GM21825 (cell line): ENCODE measurements around the gene RAB38.
A peak's percentile ranks its signal among the peaks of the same experiment; 100 is the strongest.

ENCODE experiments used
- ATAC-seq: cut with Tn5 transposase; IDR thresholded peaks from one replicate; pipeline ENCODE4 v1.9.1; 2021; ENCODE audit warnings: mild to moderate bottlenecking, moderate library complexity; ENCODE audit not compliant: unreplicated experiment

The RAB38 gene

DNA sequence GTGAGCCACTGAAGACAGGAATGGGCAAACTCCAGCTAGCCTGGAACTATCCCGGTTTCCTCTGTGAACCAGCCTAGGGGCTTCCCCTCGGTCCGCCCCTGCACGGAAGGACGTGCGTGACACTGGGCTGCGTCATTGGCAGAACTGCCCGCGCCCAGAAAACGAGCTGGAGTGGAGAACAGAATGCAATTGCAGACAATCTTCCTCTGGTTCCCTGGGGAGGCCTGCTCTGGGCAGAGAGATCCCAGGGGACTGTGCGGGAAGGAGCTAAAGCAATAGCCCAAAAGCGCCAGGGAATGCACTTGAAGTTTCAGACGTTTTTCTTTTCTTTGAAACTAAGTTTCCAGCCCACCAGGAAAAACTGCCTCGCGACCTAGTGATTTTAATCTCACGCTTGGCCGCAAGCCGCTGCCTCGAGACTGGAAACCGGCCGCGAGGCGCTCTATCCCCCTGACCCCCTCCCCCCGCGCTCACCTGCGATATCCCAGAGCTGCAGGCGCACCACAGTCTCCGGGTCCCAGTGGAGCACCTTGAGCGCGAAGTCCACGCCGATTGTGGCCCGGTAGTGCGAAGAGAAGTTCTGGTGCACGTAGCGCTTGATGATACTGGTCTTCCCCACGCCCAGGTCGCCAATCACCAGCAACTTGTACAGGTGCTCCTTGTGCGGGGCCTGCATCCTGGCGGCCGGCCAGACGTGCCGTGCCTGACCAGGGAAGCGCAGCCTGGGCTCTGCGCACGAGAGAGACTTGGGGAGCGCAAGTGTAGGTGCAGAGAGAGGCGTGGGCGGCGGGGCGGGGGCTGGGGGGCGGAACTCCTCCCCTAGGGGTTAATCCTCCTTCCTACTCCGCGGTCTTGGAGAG is at the start of gene RAB38:
Gene RAB38, minus strand, starts transcription at position 735 of the 860 bp plus-strand sequence. Its CDS starts 59 bp downstream, at position 676.
- peak; percentile 55 for ATAC-seq

DNA sequence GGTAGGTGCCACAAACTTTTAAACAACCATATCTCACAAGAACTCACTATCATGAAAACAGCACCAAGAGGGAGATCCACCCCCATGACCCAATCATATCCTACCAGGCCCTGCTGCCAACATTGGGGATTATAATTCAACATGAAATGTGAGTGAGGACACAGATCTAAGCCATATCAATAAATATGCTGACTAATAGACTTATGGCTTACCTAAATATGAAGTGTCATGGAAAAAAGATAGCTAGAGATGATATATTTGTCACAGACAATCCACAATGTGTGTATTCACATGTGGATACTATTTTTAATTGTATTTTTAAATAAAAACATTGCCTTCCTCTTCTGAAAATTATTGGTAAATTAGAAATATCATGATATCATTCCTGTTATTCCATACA is 38.2 kb upstream of the RAB38 start:
- ATAC-seq, result no peak

GRCh38 chr11:88212300-88212699 is 37.1 kb upstream of the RAB38 start:
- ATAC-seq, result no peak

GRCh38 chr11:88208745-88209144 is 33.5 kb upstream of the RAB38 start:
- no peak for ATAC-seq

DNA sequence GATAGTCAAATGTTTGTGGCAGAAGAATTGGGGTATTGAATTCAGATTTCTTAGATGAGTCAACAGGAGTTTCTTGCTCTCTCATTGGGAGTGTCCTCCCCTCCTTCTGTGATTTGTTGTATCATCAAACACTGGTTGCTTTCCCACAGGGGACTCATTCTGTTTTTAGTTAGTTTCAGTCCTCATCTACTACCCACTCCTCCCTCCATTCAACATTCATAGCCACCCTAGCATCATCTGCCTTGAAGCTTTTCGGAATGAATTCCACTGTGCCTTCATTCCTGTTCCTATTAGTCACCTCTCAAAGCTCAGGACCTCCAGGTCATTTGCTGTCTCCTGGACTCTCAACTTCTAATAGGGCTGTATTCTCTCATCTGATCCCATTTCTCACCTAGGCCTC is 31.5 kb upstream of the RAB38 start:
- no peak for ATAC-seq

DNA sequence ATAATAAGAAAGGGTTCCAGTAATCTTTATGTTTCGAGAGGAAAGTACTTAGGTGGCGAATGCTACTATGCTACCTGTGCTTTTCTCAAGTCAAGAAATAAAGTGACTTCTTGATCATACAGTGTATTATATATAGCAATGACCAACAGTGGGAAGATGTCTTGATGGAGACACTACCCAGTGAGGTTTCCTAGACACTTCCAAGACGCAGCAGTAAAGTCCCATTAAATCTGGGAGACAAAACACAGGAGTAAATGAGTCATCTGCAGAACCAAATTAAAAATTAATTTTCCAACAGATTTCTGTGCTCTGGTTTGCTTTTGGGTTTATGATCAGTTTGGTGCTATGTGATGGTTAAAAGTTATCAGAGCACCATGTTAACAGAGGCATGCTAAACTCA is 29.1 kb upstream of the RAB38 start:
- no peak for ATAC-seq

DNA sequence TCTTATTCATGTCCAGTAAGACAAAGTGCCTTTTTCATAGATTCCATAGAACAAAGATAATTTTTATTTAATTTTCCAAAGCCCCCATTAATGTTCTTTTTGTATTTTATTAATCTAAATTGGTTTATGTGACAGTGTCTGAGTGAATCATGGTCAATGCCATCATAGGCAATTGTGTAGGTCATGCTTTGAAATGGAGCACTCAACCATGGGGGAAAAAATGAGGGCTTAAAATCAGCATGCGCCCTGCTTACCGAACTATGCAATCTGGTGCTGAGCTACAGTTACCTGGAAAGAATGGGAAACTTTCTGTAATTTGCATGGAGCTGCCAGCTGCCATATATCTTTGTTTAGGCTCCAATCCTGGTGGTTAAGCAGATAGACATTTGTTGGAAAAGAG is 28.4 kb upstream of the RAB38 start:
- no peak for ATAC-seq

DNA sequence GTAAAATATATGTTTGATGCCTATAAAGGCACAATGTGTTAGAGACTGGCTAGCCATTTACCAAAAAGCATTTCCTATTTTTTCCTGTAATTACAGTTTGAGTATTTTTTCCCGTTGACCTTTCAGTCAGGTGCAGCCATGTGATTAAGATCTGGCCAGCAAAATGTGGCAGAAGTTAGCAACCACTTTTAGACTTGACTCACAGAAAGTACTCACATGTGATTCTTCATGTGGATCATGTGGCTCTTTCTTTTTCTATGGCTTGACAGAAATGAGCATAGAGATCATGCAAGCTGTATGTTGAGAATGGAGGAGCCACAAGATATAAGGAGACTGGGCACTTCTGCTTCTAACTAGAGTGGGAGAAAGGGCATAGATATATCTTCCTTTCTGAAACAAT is 27.3 kb upstream of the RAB38 start:
- no peak for ATAC-seq

DNA sequence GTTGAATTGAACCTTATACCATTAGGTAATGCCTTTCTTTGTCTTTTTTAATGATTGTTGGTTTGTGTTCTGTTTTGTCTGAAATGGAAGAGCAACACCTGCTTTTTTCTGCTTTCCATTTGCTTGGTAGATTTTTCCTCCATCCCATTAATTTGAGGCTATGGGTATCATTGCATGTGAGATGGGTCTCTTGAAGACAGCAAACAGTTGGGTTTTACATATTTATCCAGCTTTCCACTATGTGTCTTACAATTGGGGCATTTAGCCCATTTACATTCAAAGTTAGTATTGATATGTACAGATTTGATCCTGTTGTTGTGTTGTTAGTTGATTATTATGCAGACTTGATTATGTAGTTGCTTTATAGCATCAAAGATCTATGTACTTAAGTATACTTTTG is 21.1 kb upstream of the RAB38 start:
- no peak for ATAC-seq

DNA sequence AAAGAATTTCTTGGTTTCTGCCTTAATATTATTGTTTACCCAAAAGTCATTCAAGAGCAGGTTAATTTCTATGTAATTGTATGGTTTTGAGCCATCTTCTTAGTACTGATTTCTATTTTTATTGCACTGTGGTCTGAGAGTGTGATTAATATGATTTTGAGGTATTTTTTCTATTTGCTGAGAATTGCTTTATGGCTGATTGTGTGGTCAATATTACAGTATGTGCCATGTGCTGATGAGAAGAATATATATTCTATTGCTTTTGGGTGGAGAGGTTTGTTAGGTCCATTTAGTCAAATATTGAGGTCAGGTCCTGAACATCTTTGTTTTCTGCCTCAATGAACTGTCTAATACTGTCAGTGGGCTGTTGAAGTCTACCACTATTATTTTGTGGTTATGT is 20.7 kb upstream of the RAB38 start:
- ATAC-seq, result no peak

DNA sequence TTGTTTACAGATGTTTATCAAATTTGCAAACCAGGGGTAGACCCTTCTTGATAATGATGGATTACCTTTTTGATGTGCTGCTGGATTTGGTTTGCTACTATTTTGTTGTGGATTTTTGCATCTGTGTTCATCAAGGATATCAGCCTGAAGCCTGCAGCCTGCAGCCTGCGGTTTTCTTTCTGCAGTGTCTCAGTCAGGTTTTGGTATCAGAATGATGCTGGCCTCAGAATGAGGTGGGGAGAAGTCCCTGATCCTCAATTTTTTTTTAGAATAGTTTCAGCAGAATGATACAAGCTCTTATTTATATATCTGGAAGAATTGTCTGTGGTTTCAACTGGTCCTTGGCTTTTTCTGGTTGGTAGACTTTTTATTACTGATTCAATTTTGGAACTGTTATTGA is 19.7 kb upstream of the RAB38 start:
- no peak for ATAC-seq

DNA sequence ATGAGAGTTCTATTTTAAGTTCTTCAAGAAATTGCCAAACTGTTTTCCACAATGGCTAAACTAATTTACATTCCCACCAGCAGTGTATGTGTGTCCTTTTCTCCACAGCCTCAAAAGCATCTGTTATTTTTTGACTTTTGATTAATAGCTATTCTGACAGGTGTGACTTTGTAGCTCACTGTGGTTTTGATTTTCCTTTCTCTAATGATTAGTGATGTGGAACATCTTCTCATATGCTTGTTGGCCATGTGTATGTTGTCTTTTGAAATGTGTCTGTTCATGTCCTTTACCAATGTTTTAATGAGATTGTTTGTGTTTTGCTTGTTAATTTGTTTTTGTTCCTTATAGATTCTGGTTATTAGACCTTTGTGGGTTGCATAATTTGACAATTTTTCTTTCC is 18.0 kb upstream of the RAB38 start:
- no peak for ATAC-seq

DNA sequence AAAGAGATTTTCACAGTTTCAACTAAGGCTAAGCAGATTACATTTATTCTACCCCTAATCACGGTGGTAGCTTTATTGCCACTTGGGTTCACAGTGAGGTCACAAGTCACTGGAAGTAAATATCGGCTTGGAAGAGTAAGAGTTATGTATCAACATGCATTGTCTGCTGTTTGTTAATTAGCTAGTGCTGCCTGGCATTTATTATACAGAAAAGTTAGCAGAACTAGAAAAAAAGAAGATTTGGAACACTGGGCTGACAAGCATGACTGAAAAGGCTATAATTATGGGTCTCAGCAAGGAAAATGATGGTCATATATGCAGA is 13.7 kb upstream of the RAB38 start:
- ATAC-seq, result no peak

DNA sequence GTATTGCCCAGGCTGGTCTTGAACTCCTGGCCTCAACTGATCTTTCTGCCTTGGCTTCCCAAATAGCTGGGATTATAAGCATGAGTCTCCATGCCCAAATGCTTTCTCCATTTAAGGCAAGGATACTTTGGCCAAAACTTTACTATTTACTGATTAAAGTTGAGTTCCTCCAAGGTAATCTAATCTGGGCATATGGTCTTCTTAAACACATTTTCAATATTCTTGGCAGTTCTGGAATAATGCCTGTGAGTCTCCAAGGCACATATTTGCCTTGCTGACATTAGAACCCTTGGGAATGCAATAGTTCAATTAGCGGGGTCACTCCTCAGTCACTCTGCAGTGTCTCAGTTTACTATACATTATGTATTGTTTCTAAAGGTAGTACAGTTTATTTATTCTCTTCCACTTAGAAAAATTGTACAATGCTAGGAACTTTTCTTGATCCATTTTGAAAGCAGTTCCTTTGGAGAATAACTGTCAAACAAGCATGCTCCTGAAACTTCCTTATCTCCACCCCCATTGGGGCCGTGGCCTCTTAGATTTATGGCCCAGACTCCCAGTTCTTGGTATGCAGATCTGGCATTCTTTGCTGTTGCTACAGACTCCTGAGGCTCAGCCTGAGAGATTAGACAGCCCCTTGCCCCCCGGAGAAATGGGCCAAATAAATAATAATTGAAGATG is 13.1 kb upstream of the RAB38 start:
- ATAC-seq, result no peak

DNA sequence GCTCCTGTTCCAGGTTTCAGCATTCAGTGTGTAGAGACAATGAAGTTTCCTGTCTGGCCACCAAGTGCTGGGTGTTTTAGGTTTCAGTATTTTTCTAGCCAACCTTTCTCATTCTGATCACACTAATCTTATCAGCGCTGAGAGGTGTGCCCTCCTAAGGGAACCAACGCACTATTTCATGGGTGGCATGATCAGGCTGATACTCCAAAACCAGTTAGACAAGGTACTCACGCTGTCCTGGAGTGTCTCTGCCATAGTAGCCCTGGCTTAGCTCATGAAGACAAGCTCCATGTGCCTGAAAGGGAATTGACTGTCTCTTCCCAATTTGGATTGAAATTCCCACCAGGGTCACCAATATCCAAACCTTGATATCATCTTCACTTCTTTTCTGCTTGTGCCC is 8.0 kb upstream of the RAB38 start:
- ATAC-seq, result no peak

DNA sequence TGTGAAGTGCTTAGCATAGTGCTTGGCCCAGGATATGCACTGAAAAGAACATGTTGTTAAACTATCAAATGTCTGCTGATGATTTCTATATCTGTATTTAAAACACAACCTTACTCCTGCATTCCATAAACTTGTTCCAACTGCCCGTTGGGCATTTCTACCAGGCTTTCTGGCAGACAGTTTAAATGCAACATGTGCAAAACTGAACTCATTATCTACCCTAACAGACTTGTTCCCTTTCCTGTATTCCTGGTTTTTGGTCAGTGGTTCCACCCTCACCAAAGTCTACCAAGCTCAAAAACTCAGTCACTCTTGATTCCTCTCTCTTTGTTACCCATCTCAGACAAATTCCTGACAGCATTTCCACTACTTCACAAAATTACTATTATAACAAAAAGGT is 6.5 kb upstream of the RAB38 start:
- no peak for ATAC-seq

- no peak for ATAC-seq
Observed at GRCh38 chr11:88179971-88180629, 4.9 kb upstream of the RAB38 start.

DNA sequence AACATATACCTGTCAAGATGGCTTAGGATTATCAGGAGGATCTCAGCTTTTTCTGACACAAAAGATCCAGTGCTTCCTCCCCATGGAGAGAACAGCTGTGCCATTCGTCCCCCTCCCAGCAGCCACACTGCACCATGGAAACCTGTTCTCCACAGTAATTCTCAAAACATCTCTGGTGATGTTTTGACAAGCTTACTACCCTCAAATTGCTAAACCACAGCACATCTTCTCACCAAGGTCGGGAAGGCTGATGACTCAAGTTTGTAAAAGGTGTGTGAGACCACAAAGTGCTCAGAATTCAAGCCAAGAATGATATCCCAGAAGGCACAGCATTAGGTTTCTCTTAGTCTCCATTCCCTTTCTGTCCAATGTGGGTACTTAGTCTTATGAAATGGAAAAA is 3.9 kb upstream of the RAB38 start:
- peak; percentile 63 for ATAC-seq

- ATAC-seq, result no peak
Observed at GRCh38 chr11:88178191-88178590, 2.9 kb upstream of the RAB38 start.

- no peak for ATAC-seq
Observed at GRCh38 chr11:88175569-88176075, 379 bp upstream of the RAB38 start.

DNA sequence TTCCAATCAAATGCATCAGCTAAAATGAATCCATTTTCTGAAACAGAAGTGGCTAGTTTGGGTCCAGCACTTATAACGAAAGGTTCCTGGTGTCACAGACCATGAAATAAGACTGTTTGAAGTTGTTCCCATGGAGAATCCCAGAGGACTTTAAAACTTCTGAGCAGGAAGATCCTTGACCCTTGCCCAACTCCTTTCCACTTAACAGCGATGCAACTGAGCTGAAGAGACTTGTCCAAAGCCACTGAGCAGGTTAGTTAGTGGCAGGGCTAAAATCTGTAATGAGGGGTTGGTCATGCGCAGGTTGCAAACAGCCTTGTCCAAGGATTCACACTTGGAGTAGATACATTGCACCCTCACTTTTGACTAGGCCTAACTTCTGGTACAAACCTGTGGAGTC is 1.3 kb downstream of the RAB38 start:
- ATAC-seq, result no peak

- ATAC-seq, result no peak
Observed at GRCh38 chr11:88171982-88172381, 3.3 kb downstream of the RAB38 start.
